Tongue (tissue), 2 donors: ENCODE data around the gene COQ6. TPM values are rescaled to one million over a fixed set of nuclear protein-coding genes. Genes with fewer than 3 reads are reported as not detected.
"Not testable (repeated sequence)": the region's sequence is repeated elsewhere in the genome, so short reads cannot be mapped to it uniquely, and the experiment has no call there.

Source experiments
- DNase-seq: peaks from one replicate; pipeline ENCODE4 v3.0.0-alpha.2; 2015
- total RNA-seq: library from RNA; depleted of rRNA; stranded (reverse); fragments of >200 nt; gene quantifications from one replicate; pipeline ENCODE4 v1.2.3, GENCODE V29; 2014

The COQ6 gene
- 67.0 TPM for total RNA-seq

- peak; percentile 99 for DNase-seq
Measured at GRCh38 chr14:73949752-73950734, at the start of gene COQ6, which contains the start of gene FAM161B. TSS of gene COQ6 (plus strand) at chr14:73950302. CDS start at chr14:73950333, 31 bp downstream. TSS of gene FAM161B (minus strand) at chr14:73950094. CDS start at chr14:73950026, 68 bp downstream.

- no peak for DNase-seq
Measured at GRCh38 chr14:73903028-73903427, 47.1 kb upstream of the COQ6 start.

GRCh38 chr14:73909681-73910080 is 40.4 kb upstream of the COQ6 start:
- no peak for DNase-seq

GRCh38 chr14:73913256-73913655 is 36.8 kb upstream of the COQ6 start:
- DNase-seq, result no peak

- DNase-seq, result no peak
Measured at GRCh38 chr14:73916324-73916723, 33.8 kb upstream of the COQ6 start.

- not testable (repeated sequence) for DNase-seq
Measured at GRCh38 chr14:73919457-73919856, 30.6 kb upstream of the COQ6 start.

GRCh38 chr14:73924337-73924736 is 25.8 kb upstream of the COQ6 start:
- DNase-seq, result no peak

- no peak for DNase-seq
Measured at GRCh38 chr14:73935666-73936065, 14.4 kb upstream of the COQ6 start.

- no peak for DNase-seq
Measured at GRCh38 chr14:73936548-73936947, 13.6 kb upstream of the COQ6 start.

- no peak for DNase-seq
Measured at GRCh38 chr14:73937012-73937411, 13.1 kb upstream of the COQ6 start.

- DNase-seq, result no peak
Measured at GRCh38 chr14:73942180-73942579, 7.9 kb upstream of the COQ6 start.

GRCh38 chr14:73943083-73943482 is 7.0 kb upstream of the COQ6 start:
- DNase-seq, result no peak

- DNase-seq, result no peak
Measured at GRCh38 chr14:73944432-73945158, 5.5 kb upstream of the COQ6 start.

- DNase-seq, result no peak
Measured at GRCh38 chr14:73945159-73945670, 4.9 kb upstream of the COQ6 start.

GRCh38 chr14:73953731-73954130 is 3.6 kb downstream of the COQ6 start:
- no peak for DNase-seq

- DNase-seq, result no peak
Measured at GRCh38 chr14:73955674-73956073, 5.6 kb downstream of the COQ6 start.

GRCh38 chr14:73958591-73958990 is 8.5 kb downstream of the COQ6 start:
- DNase-seq, result peak; percentile 83

GRCh38 chr14:73961192-73961591 is 11.1 kb downstream of the COQ6 start:
- no peak for DNase-seq

- DNase-seq, result no peak
Measured at GRCh38 chr14:73965216-73965615, 15.1 kb downstream of the COQ6 start.

- no peak for DNase-seq
Measured at GRCh38 chr14:73968885-73969284, 18.8 kb downstream of the COQ6 start.

GRCh38 chr14:73973497-73973896 is 23.4 kb downstream of the COQ6 start:
- peak; percentile 78 for DNase-seq

GRCh38 chr14:73976125-73976524 is 26.0 kb downstream of the COQ6 start:
- DNase-seq, result no peak

- no peak for DNase-seq
Measured at GRCh38 chr14:73977896-73978295, 27.8 kb downstream of the COQ6 start.
